Measurements from ENCODE around the gene CDC42BPA. TPM values are rescaled to one million over a fixed set of nuclear protein-coding genes. Genes with fewer than 3 reads are reported as not detected.

Gene CDC42BPA
- total and polyA plus RNA-seq, 2 of the 13 experiments (the other 11 are each of a cell fraction or from before 2014, with no cell fraction given), result 6.5 to 16.0 TPM

GRCh38 chr1:226973898-226974543, 344.3 kb downstream of the CDC42BPA start (continued):
- TF ChIP-seq, protein P1, sequence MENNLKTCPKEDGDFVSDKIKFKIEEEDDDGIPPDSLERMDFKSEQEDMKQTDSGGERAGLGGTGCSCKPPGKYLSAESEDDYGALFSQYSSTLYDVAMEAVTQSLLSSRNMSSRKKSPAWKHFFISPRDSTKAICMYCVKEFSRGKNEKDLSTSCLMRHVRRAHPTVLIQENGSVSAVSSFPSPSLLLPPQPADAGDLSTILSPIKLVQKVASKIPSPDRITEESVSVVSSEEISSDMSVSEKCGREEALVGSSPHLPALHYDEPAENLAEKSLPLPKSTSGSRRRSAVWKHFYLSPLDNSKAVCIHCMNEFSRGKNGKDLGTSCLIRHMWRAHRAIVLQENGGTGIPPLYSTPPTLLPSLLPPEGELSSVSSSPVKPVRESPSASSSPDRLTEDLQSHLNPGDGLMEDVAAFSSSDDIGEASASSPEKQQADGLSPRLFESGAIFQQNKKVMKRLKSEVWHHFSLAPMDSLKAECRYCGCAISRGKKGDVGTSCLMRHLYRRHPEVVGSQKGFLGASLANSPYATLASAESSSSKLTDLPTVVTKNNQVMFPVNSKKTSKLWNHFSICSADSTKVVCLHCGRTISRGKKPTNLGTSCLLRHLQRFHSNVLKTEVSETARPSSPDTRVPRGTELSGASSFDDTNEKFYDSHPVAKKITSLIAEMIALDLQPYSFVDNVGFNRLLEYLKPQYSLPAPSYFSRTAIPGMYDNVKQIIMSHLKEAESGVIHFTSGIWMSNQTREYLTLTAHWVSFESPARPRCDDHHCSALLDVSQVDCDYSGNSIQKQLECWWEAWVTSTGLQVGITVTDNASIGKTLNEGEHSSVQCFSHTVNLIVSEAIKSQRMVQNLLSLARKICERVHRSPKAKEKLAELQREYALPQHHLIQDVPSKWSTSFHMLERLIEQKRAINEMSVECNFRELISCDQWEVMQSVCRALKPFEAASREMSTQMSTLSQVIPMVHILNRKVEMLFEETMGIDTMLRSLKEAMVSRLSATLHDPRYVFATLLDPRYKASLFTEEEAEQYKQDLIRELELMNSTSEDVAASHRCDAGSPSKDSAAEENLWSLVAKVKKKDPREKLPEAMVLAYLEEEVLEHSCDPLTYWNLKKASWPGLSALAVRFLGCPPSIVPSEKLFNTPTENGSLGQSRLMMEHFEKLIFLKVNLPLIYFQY (CRISPR knock-in tag; IDR thresholded peaks at IDR 0.05; ENCODE audit: borderline replicate concordance), result no peak
- TF ChIP-seq ATAD3A (CRISPR knock-in tag; IDR thresholded peaks at IDR 0.05) (no peak), CBX1 (IDR thresholded peaks at IDR 0.05; ENCODE audit: low read depth) (no peak), CREM (IDR thresholded peaks at IDR 0.05) (no peak), CREM (CRISPR knock-in tag; IDR thresholded peaks at IDR 0.05) (no peak), ZNF562 (CRISPR knock-in tag; IDR thresholded peaks at IDR 0.05; ENCODE audit: borderline replicate concordance) (no peak), ZKSCAN8 (CRISPR knock-in tag; IDR thresholded peaks at IDR 0.05; ENCODE audit: borderline replicate concordance) (no peak), ZNF10 (CRISPR knock-in tag; IDR thresholded peaks at IDR 0.05; ENCODE audit: borderline replicate concordance, low read depth) (no peak), ARNTL (CRISPR knock-in tag; IDR thresholded peaks at IDR 0.05) (no peak; the same call in 1 of the 2 replicates), GFI1 (CRISPR knock-in tag; IDR thresholded peaks at IDR 0.05; ENCODE audit: borderline replicate concordance) (no peak), ZSCAN25 (CRISPR knock-in tag; IDR thresholded peaks at IDR 0.05) (peak; percentile 81), NR0B2 (CRISPR knock-in tag; IDR thresholded peaks at IDR 0.05) (0 out of 2 replicates have a peak, but pooled peaks have one; percentile 48), ZSCAN12 (CRISPR knock-in tag; IDR thresholded peaks at IDR 0.05) (no peak)
- TF ChIP-seq, protein P2, sequence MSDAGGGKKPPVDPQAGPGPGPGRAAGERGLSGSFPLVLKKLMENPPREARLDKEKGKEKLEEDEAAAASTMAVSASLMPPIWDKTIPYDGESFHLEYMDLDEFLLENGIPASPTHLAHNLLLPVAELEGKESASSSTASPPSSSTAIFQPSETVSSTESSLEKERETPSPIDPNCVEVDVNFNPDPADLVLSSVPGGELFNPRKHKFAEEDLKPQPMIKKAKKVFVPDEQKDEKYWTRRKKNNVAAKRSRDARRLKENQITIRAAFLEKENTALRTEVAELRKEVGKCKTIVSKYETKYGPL (CRISPR knock-in tag; IDR thresholded peaks at IDR 0.05), result 0 out of 2 replicates have a peak, but pooled peaks have one; percentile 36
- TF ChIP-seq, protein P3, sequence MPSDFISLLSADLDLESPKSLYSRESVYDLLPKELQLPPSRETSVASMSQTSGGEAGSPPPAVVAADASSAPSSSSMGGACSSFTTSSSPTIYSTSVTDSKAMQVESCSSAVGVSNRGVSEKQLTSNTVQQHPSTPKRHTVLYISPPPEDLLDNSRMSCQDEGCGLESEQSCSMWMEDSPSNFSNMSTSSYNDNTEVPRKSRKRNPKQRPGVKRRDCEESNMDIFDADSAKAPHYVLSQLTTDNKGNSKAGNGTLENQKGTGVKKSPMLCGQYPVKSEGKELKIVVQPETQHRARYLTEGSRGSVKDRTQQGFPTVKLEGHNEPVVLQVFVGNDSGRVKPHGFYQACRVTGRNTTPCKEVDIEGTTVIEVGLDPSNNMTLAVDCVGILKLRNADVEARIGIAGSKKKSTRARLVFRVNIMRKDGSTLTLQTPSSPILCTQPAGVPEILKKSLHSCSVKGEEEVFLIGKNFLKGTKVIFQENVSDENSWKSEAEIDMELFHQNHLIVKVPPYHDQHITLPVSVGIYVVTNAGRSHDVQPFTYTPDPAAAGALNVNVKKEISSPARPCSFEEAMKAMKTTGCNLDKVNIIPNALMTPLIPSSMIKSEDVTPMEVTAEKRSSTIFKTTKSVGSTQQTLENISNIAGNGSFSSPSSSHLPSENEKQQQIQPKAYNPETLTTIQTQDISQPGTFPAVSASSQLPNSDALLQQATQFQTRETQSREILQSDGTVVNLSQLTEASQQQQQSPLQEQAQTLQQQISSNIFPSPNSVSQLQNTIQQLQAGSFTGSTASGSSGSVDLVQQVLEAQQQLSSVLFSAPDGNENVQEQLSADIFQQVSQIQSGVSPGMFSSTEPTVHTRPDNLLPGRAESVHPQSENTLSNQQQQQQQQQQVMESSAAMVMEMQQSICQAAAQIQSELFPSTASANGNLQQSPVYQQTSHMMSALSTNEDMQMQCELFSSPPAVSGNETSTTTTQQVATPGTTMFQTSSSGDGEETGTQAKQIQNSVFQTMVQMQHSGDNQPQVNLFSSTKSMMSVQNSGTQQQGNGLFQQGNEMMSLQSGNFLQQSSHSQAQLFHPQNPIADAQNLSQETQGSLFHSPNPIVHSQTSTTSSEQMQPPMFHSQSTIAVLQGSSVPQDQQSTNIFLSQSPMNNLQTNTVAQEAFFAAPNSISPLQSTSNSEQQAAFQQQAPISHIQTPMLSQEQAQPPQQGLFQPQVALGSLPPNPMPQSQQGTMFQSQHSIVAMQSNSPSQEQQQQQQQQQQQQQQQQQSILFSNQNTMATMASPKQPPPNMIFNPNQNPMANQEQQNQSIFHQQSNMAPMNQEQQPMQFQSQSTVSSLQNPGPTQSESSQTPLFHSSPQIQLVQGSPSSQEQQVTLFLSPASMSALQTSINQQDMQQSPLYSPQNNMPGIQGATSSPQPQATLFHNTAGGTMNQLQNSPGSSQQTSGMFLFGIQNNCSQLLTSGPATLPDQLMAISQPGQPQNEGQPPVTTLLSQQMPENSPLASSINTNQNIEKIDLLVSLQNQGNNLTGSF (CRISPR knock-in tag; IDR thresholded peaks at IDR 0.05), result no peak
- TF ChIP-seq, protein P4, sequence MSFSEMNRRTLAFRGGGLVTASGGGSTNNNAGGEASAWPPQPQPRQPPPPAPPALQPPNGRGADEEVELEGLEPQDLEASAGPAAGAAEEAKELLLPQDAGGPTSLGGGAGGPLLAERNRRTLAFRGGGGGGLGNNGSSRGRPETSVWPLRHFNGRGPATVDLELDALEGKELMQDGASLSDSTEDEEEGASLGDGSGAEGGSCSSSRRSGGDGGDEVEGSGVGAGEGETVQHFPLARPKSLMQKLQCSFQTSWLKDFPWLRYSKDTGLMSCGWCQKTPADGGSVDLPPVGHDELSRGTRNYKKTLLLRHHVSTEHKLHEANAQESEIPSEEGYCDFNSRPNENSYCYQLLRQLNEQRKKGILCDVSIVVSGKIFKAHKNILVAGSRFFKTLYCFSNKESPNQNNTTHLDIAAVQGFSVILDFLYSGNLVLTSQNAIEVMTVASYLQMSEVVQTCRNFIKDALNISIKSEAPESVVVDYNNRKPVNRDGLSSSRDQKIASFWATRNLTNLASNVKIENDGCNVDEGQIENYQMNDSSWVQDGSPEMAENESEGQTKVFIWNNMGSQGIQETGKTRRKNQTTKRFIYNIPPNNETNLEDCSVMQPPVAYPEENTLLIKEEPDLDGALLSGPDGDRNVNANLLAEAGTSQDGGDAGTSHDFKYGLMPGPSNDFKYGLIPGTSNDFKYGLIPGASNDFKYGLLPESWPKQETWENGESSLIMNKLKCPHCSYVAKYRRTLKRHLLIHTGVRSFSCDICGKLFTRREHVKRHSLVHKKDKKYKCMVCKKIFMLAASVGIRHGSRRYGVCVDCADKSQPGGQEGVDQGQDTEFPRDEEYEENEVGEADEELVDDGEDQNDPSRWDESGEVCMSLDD (CRISPR knock-in tag; IDR thresholded peaks at IDR 0.05; ENCODE audit: borderline replicate concordance), result no peak
